CD14-positive monocyte (primary cell): Measurements from ENCODE around the gene TMEM171. TPM values are rescaled to one million over a fixed set of nuclear protein-coding genes. Genes with fewer than 3 reads are reported as not detected.

ENCODE experiments used
- DNase-seq, 3 donors: peaks; one replicate each; pipeline ENCODE4 v3.0.0-alpha.2; 2011 to 2022
- H2AFZ ChIP-seq: 2 replicates; pipeline ENCODE4 v1.6.0; 2012; ENCODE audit warnings: mild to moderate bottlenecking, low read depth, low read length, inconsistent platforms; ENCODE audit not compliant: insufficient read depth, poor library complexity, severe bottlenecking
- H3K27ac ChIP-seq, 2 donors: 1 replicate in 1 of 2; 2 replicates in 1 of 2; pipeline ENCODE4 v1.5.1; 2012 to 2013; ENCODE audit warnings: low read length in 2 of 2, control low read depth in 1 of 2, inconsistent platforms in 1 of 2, low read depth in 1 of 2, mild to moderate bottlenecking in 1 of 2
- H3K27me3 ChIP-seq, 2 donors: one replicate each; pipeline versions ENCODE4 v1.6.0 to v1.6.1; 2011 to 2013; ENCODE audit warnings: low read length in 2 of 2; ENCODE audit not compliant: control insufficient read depth in 2 of 2, insufficient read depth in 2 of 2
- H3K36me3 ChIP-seq, 2 donors: replicated peaks in 1 of 2; 1 replicate in 1 of 2; 2 replicates in 1 of 2; pipeline versions ENCODE4 v1.5.1 to v1.6.1; 2012 to 2013; ENCODE audit warnings: low read length in 2 of 2, control low read depth in 1 of 2, inconsistent platforms in 1 of 2, mild to moderate bottlenecking in 1 of 2; ENCODE audit not compliant: insufficient read depth in 2 of 2, control insufficient read depth in 1 of 2
- H3K4me1 ChIP-seq, 2 donors: 1 replicate in 1 of 2; 2 replicates in 1 of 2; pipeline versions ENCODE4 v1.5.1 to v1.6.1; 2012 to 2013; ENCODE audit warnings: low read length in 2 of 2, control low read depth in 1 of 2, inconsistent platforms in 1 of 2, mild to moderate bottlenecking in 1 of 2, moderate library complexity in 1 of 2; ENCODE audit not compliant: insufficient read depth in 2 of 2, control insufficient read depth in 1 of 2
- H3K4me2 ChIP-seq: replicated peaks from 2 replicates; pipeline ENCODE3; 2012; ENCODE audit warnings: low read length, moderate library complexity, mild to moderate bottlenecking; ENCODE audit not compliant: poor library complexity, severe bottlenecking; ENCODE audit errors: extremely low read depth
- H3K4me3 ChIP-seq, 3 experiments: fragments of 200-600 bp in 1 of 3; sonication (generic) in 1 of 3; replicated peaks in 1 of 3; 1 replicate in 2 of 3; 2 replicates in 1 of 3; pipeline ENCODE4 v1.5.1; 2011 to 2013; ENCODE audit warnings: low read length in 3 of 3, mild to moderate bottlenecking in 3 of 3, control low read depth in 2 of 3, low read depth in 2 of 3, inconsistent platforms in 1 of 3, moderate library complexity in 1 of 3
- H3K79me2 ChIP-seq: 2 replicates; pipeline ENCODE4 v1.6.0; 2012; ENCODE audit warnings: mild to moderate bottlenecking, control low read depth, inconsistent platforms, low read length, moderate library complexity; ENCODE audit not compliant: insufficient read depth
- H3K9ac ChIP-seq: 2 replicates; pipeline ENCODE4 v1.6.0; 2017; ENCODE audit warnings: low read length, mild to moderate bottlenecking; ENCODE audit not compliant: insufficient read depth, poor library complexity, severe bottlenecking
- H3K9me3 ChIP-seq, 2 donors: replicated peaks in 1 of 2; 1 replicate in 1 of 2; 2 replicates in 1 of 2; pipeline versions ENCODE4 v1.5.1 to v1.6.1; 2012 to 2013; ENCODE audit warnings: low read length in 2 of 2, control low read depth in 1 of 2; ENCODE audit not compliant: control insufficient read depth in 1 of 2, insufficient read depth in 1 of 2
- H4K20me1 ChIP-seq: 2 replicates; pipeline ENCODE4 v1.6.0; 2012; ENCODE audit warnings: mild to moderate bottlenecking, low read length, control low read depth, moderate library complexity; ENCODE audit not compliant: insufficient read depth
- H3K27ac Mint-ChIP-seq, 7 donors: one replicate each; pipeline ENCODE4 v1.8.0; 2020; ENCODE audit warnings: mild to moderate bottlenecking in 7 of 7, mixed read lengths in 7 of 7, moderate library complexity in 6 of 7, inconsistent platforms in 2 of 7
- H3K27me3 Mint-ChIP-seq, 3 donors: one replicate each; pipeline ENCODE4 v1.8.0; 2021 to 2022; ENCODE audit warnings: low read depth in 3 of 3, mild to moderate bottlenecking in 3 of 3, mixed read lengths in 3 of 3, moderate library complexity in 3 of 3, inconsistent platforms in 1 of 3
- H3K36me3 Mint-ChIP-seq, 2 donors: one replicate each; pipeline ENCODE4 v1.8.0; 2020; ENCODE audit warnings: mixed read lengths in 2 of 2, inconsistent platforms in 1 of 2, mild to moderate bottlenecking in 1 of 2
- H3K4me1 Mint-ChIP-seq: one replicate; pipeline ENCODE4 v1.8.0; 2020; ENCODE audit warnings: mild to moderate bottlenecking, mixed read lengths
- H3K4me3 Mint-ChIP-seq, 2 donors: one replicate each; pipeline ENCODE4 v1.8.0; 2020; ENCODE audit warnings: mild to moderate bottlenecking in 2 of 2, mixed read lengths in 2 of 2, moderate library complexity in 1 of 2
- H3K9me3 Mint-ChIP-seq, 7 donors: one replicate each; pipeline ENCODE4 v1.8.0; 2020 to 2022; ENCODE audit warnings: mixed read lengths in 7 of 7, mild to moderate bottlenecking in 6 of 7, moderate library complexity in 6 of 7, inconsistent platforms in 2 of 7
- WGBS: methylation state at CpG from one replicate; pipeline ENCODE4 v1.1.5; 2013; ENCODE audit warnings: missing lambda C conversion rate; ENCODE audit not compliant: insufficient coverage; 5-methylcytosine and 5-hydroxymethylcytosine counted together
- intact Hi-C, 2 donors: fragments of 100-400 bp; cut with micrococcal nuclease; formaldehyde crosslinking; loops; one replicate each; pipeline versions ENCODE4 v1.15.0 to v1.15.1; 2023
- polyA plus RNA-seq, 3 donors: library from polyadenylated mRNA; depleted of rRNA in 1 of 3; unstranded in 2 of 3; stranded (reverse) in 1 of 3; fragments of 300-500 nt in 2 of 3; fragments of >200 nt in 1 of 3; fragmentation: Illumina TruSeq in 2 of 3; gene quantifications; 1 replicate in 2 of 3; 2 replicates in 1 of 3; pipeline ENCODE4 v1.2.3, GENCODE V29; 2012 to 2021
- TF ChIP-seq, protein P1 (sequence below): fragments of 200-600 bp; IDR thresholded peaks from one replicate; pipeline ENCODE4 v1.8.0; 2022; ENCODE audit warnings: antibody characterized with exemption, mild to moderate bottlenecking

Gene TMEM171
- polyA plus RNA-seq, 3 donors = not detected

DNA sequence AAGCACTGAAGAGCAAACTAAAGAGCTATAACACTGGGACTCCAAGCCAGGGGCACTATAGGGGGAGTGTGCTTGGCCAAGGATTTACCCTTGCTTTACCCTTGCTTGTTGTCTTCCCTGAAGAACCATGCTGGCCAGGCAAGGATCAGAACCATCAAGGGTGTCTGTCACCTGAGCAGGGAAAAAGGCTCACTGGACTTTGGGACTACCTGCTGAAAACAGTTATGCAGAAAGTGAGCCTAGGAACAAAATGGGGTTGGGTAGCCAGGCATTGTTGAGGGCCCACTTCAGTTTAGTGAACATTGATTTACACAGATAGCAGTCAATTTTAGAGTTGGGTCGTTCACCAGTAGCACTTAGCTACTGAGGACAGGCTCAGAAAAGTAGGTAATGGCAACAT lies 8.0 kb upstream of the TMEM171 start:
- TF ChIP-seq, protein P1, sequence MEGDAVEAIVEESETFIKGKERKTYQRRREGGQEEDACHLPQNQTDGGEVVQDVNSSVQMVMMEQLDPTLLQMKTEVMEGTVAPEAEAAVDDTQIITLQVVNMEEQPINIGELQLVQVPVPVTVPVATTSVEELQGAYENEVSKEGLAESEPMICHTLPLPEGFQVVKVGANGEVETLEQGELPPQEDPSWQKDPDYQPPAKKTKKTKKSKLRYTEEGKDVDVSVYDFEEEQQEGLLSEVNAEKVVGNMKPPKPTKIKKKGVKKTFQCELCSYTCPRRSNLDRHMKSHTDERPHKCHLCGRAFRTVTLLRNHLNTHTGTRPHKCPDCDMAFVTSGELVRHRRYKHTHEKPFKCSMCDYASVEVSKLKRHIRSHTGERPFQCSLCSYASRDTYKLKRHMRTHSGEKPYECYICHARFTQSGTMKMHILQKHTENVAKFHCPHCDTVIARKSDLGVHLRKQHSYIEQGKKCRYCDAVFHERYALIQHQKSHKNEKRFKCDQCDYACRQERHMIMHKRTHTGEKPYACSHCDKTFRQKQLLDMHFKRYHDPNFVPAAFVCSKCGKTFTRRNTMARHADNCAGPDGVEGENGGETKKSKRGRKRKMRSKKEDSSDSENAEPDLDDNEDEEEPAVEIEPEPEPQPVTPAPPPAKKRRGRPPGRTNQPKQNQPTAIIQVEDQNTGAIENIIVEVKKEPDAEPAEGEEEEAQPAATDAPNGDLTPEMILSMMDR = no peak
- H3K9me3 ChIP-seq = no peaks in the 10 kb centered on the region
- no peak for DNase-seq
- H3K79me2 ChIP-seq = no peaks in the 10 kb centered on the region
- H3K4me1 Mint-ChIP-seq = no peaks in the 10 kb centered on the region
- no peak overlapping the region for H2AFZ ChIP-seq
- no peak overlapping the region for H3K9ac ChIP-seq
- H3K4me3 Mint-ChIP-seq = peak overlapping the region in 1 of 2 donors; percentile 41
- 75% methylated on average over 1 of the region's 1 CpG for WGBS
- H3K9me3 Mint-ChIP-seq = peaks cover 5 to 23% (median 10%) of the 10 kb centered on the region in 7 donors
- H3K27ac ChIP-seq = no peak overlapping the region
- no peak overlapping the region for H3K4me3 ChIP-seq
- no peaks in the 10 kb centered on the region for H3K36me3 ChIP-seq
- peaks cover 40 to 64% (median 58%) of the 10 kb centered on the region in 3 donors for H3K27me3 Mint-ChIP-seq
- H3K27me3 ChIP-seq = peaks cover 28 to 53% of the 10 kb centered on the region in 2 donors
- no peaks in the 10 kb centered on the region for H4K20me1 ChIP-seq
- H3K36me3 Mint-ChIP-seq = no peaks in the 10 kb centered on the region
- intact Hi-C loops = no loop called here
- H3K27ac Mint-ChIP-seq = no peak overlapping the region
- H3K4me2 ChIP-seq = no peak overlapping the region
- no peaks in the 10 kb centered on the region for H3K4me1 ChIP-seq

GRCh38 chr5:73114044-73114688 lies 6.2 kb upstream of the TMEM171 start:
- Mint-ChIP-seq H3K36me3 (no peaks in the 10 kb centered on the region), H3K4me3 (no peak overlapping the region), H3K4me1 (no peaks in the 10 kb centered on the region), H3K9me3 (peaks cover 5 to 16% (median 8%) of the 10 kb centered on the region in 7 donors), H3K27me3 (peaks cover 53 to 72% (median 67%) of the 10 kb centered on the region in 3 donors), H3K27ac (no peak overlapping the region)
- Histone ChIP-seq H3K27ac (no peak overlapping the region), H3K4me2 (no peak overlapping the region), H3K79me2 (no peaks in the 10 kb centered on the region), H4K20me1 (no peaks in the 10 kb centered on the region), H3K4me3 (no peak overlapping the region), H3K9me3 (peaks cover 0 to under 1% of the 10 kb centered on the region in 2 donors), H3K4me1 (no peaks in the 10 kb centered on the region), H3K36me3 (no peaks in the 10 kb centered on the region), H3K9ac (no peak overlapping the region), H2AFZ (no peak overlapping the region), H3K27me3 (peaks cover 39 to 61% of the 10 kb centered on the region in 2 donors)
- intact Hi-C loops = no loop called here
- DNase-seq = no peak
- TF ChIP-seq, protein P1 = no peak
- 80% methylated on average over 1 of the region's 3 CpGs for whole genome bisulfite sequencing
